PFSK-1 (cell line): ENCODE data around the gene USP49.

ENCODE experiments used
- POLR2AphosphoS5 ChIP-seq: IDR thresholded peaks from 2 replicates; pipeline ENCODE4 v1.6.1; 2012; ENCODE audit warnings: low read depth, mild to moderate bottlenecking, control low read depth, low read length, moderate library complexity
- TAF1 ChIP-seq: IDR thresholded peaks from 2 replicates; pipeline ENCODE4 v1.6.1; 2012; ENCODE audit warnings: low read length, control low read depth, borderline replicate concordance; ENCODE audit not compliant: insufficient read depth
- TF ChIP-seq, protein P1 (sequence below), 2 experiments: IDR thresholded peaks; 2 replicates each; pipeline versions ENCODE4 v1.6.1 to v1.8.0; 2011 to 2012; ENCODE audit warnings: low read depth in 2 of 2, low read length in 2 of 2, control low read depth in 1 of 2, inconsistent platforms in 1 of 2, mild to moderate bottlenecking in 1 of 2, moderate library complexity in 1 of 2; ENCODE audit not compliant: insufficient read depth in 1 of 2

DNA sequence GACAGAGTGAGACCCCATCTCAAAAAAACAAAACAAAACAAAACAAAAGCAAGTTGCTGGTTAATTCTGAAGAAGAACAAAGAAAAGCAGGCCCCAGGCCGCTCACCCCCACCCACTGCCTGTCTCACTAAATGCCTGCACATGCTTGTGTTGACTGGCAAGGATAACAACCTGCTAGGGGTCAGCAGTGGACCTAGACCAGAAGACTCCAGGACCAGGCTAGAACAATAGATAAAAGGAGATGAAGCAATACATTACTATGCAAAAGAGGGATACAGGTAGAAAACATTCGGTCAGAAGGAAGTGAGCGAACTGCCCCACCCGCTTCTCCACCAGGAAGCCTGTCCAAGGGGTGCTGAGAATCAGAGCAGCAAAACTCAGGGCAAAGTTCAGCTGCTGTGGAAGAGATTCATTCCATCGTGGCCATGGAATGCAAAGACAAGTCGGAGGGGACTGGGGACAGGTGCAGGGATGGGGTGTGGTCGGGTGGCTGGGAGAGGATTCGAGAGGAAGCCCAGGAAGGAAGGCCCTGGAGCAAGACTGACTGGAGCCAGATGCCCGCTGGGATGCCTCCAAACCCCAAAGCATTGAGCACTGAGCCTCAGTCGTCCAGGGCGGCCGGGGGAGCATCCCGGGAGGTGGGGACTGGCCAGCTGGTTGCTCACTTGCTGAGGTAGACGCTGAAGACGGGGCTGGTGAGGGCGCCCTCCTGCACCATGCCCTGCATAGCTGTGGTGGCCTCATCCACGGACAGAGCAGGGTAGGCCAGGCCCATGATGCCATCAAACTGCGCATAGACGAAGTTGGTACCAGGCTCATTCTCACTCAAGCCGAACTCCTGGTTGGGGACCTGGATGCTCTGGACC, 153.3 kb downstream of the USP49 start:
- TF ChIP-seq, protein P1, sequence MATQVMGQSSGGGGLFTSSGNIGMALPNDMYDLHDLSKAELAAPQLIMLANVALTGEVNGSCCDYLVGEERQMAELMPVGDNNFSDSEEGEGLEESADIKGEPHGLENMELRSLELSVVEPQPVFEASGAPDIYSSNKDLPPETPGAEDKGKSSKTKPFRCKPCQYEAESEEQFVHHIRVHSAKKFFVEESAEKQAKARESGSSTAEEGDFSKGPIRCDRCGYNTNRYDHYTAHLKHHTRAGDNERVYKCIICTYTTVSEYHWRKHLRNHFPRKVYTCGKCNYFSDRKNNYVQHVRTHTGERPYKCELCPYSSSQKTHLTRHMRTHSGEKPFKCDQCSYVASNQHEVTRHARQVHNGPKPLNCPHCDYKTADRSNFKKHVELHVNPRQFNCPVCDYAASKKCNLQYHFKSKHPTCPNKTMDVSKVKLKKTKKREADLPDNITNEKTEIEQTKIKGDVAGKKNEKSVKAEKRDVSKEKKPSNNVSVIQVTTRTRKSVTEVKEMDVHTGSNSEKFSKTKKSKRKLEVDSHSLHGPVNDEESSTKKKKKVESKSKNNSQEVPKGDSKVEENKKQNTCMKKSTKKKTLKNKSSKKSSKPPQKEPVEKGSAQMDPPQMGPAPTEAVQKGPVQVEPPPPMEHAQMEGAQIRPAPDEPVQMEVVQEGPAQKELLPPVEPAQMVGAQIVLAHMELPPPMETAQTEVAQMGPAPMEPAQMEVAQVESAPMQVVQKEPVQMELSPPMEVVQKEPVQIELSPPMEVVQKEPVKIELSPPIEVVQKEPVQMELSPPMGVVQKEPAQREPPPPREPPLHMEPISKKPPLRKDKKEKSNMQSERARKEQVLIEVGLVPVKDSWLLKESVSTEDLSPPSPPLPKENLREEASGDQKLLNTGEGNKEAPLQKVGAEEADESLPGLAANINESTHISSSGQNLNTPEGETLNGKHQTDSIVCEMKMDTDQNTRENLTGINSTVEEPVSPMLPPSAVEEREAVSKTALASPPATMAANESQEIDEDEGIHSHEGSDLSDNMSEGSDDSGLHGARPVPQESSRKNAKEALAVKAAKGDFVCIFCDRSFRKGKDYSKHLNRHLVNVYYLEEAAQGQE (IDR thresholded peaks at IDR 0.05; ENCODE audit: insufficient read depth in 1 of 2, low read depth in 2 of 2, low read length in 2 of 2), result no peak
- no peak for TF ChIP-seq POLR2AphosphoS5
- TF ChIP-seq TAF1, result no peak
